HepG2 (cell line): ENCODE results near the gene VSX1. TPM values are rescaled to one million over a fixed set of nuclear protein-coding genes. Genes with fewer than 3 reads are reported as not detected.

Experiments used
- ATAC-seq: fragments of 200-7000 bp; cut with Tn5 transposase; 3 replicates; pipeline ENCODE4 v1.9.1; 2020; ENCODE audit warnings: mild to moderate bottlenecking, moderate library complexity
- BruUV-seq: library from RNA; stranded (reverse); fragments of 400-500 nt; replicated peaks from 2 replicates; lab custom pipeline; 2021; lab: Mats Ljungman, UMichigan
- CTCF ChIA-PET: fragments of 300-600 bp; formaldehyde crosslinking; extraction: SDS; loops from one replicate; lab custom pipeline; 2021; ENCODE audit warnings: low total read pairs, inconsistent platforms, low intra/inter-chr PET ratio; lab: Yijun Ruan, JAX
- POLR2A ChIA-PET: fragments of 350-600 bp; sonication (Branson Sonifier 250); formaldehyde crosslinking; loops from one replicate; lab custom pipeline; 2020; ENCODE audit warnings: antibody characterized with exemption, inconsistent platforms; lab: Yijun Ruan, JAX
- DNase-seq: peaks from one replicate; pipeline ENCODE4 v3.0.0-alpha.2; 2015; ENCODE audit warnings: low spot score
- FAIRE-seq: peaks from 3 replicates; lab custom pipeline; 2011; peaks lifted over from hg19 to GRCh38; lab: Jason Lieb, UNC
- H2AFZ ChIP-seq: one replicate; pipeline ENCODE4 v1.6.1; 2011; ENCODE audit warnings: low read length, inconsistent platforms
- H3K27ac ChIP-seq: fragments of 300-600 bp; 3 replicates; pipeline ENCODE4 v1.8.0; 2011; ENCODE audit warnings: mixed run types, mild to moderate bottlenecking, mixed read lengths, low read length, inconsistent platforms; ENCODE audit not compliant: insufficient read depth; ENCODE audit errors: extremely low read length
- H3K27me3 ChIP-seq, 2 experiments: fragments of 200-600 bp in 1 of 2; 2 replicates in 1 of 2; 3 replicates in 1 of 2; pipeline versions ENCODE4 v1.6.0 to v1.8.0; 2011; ENCODE audit warnings: low read length in 2 of 2, mild to moderate bottlenecking in 2 of 2, moderate library complexity in 2 of 2, inconsistent platforms in 1 of 2; ENCODE audit not compliant: insufficient read depth in 2 of 2, control insufficient read depth in 1 of 2
- H3K36me3 ChIP-seq, 2 experiments: fragments of 200-600 bp in 1 of 2; replicated peaks in 1 of 2; 2 replicates in 1 of 2; 3 replicates in 1 of 2; pipeline versions ENCODE4 v1.5.1 to v1.8.0; 2011; ENCODE audit warnings: low read length in 2 of 2, inconsistent platforms in 1 of 2; ENCODE audit not compliant: insufficient read depth in 2 of 2, control insufficient read depth in 1 of 2
- H3K4me1 ChIP-seq: 2 replicates; pipeline ENCODE4 v1.5.1; 2012; ENCODE audit warnings: low read length, inconsistent platforms; ENCODE audit not compliant: insufficient read depth
- H3K4me2 ChIP-seq: 2 replicates; pipeline ENCODE4 v1.6.0; 2011; ENCODE audit warnings: low read depth, low read length, inconsistent platforms
- H3K4me3 ChIP-seq, 3 experiments: fragments of 200-600 bp in 1 of 3; sonication (generic), shearing (Covaris generic) in 1 of 3; replicated peaks in 1 of 3; 2 replicates each; pipeline ENCODE4 v1.5.1; 2011 to 2016; ENCODE audit warnings: low read length in 3 of 3, inconsistent platforms in 2 of 3, low read depth in 2 of 3, mild to moderate bottlenecking in 2 of 3, control low read depth in 1 of 3, mixed read lengths in 1 of 3; ENCODE audit not compliant: insufficient read depth in 1 of 3
- H3K79me2 ChIP-seq: one replicate; pipeline ENCODE4 v1.6.1; 2011; ENCODE audit warnings: low read length, inconsistent platforms; ENCODE audit not compliant: insufficient read depth
- H3K9ac ChIP-seq: 2 replicates; pipeline ENCODE4 v1.6.0; 2011; ENCODE audit warnings: mild to moderate bottlenecking, low read depth, low read length, inconsistent platforms; ENCODE audit not compliant: insufficient read depth
- H3K9me3 ChIP-seq: 2 replicates; pipeline ENCODE4 v1.5.1; 2012; ENCODE audit warnings: mild to moderate bottlenecking, low read length
- H4K20me1 ChIP-seq: 2 replicates; pipeline ENCODE4 v1.6.0; 2011; ENCODE audit warnings: inconsistent platforms, mild to moderate bottlenecking, low read length, moderate library complexity; ENCODE audit not compliant: insufficient read depth
- ATF3 ChIP-seq: sonication (generic); formaldehyde crosslinking; IDR thresholded peaks from 2 replicates; pipeline ENCODE4 v1.4.0; 2020; ENCODE audit warnings: missing genetic modification reagents
- BRCA1 ChIP-seq: sonication (generic); formaldehyde crosslinking; IDR thresholded peaks from 2 replicates; pipeline ENCODE4 v1.4.0; 2020; ENCODE audit warnings: missing genetic modification reagents
- DPF2 ChIP-seq: sonication (generic); formaldehyde crosslinking; IDR thresholded peaks from 2 replicates; pipeline ENCODE4 v1.4.0; 2020; ENCODE audit warnings: mild to moderate bottlenecking, low read depth, missing genetic modification reagents, borderline replicate concordance
- HNF4G ChIP-seq, 2 experiments: sonication (generic) in 1 of 2; formaldehyde crosslinking in 1 of 2; IDR thresholded peaks; 2 replicates each; pipeline versions ENCODE4 v1.4.0 to v1.6.1; 2011 to 2020; ENCODE audit warnings: borderline replicate concordance in 2 of 2, low read depth in 2 of 2, mild to moderate bottlenecking in 2 of 2, low read length in 1 of 2, missing genetic modification reagents in 1 of 2, moderate library complexity in 1 of 2
- NFYB ChIP-seq: sonication (generic); formaldehyde crosslinking; IDR thresholded peaks from 2 replicates; pipeline ENCODE4 v1.4.0; 2020; ENCODE audit warnings: missing genetic modification reagents
- RXRA ChIP-seq: sonication (generic); formaldehyde crosslinking; IDR thresholded peaks from 2 replicates; pipeline ENCODE4 v1.5.1; 2020; ENCODE audit warnings: missing genetic modification reagents
- WGBS: methylation state at CpG from one replicate; pipeline ENCODE4 v1.1.6; 2017; ENCODE audit warnings: low lambda C conversion rate; 5-methylcytosine and 5-hydroxymethylcytosine counted together
- in situ Hi-C: cut with HindIII; loops from 2 replicates; pipeline ENCODE4 v1.10.0; 2017; ENCODE audit warnings: low pct_unique_long_range_greater_than_20kb; ENCODE audit not compliant: extremely low pct_ligation_motif_present
- intact Hi-C: fragments of 100-400 bp; cut with micrococcal nuclease; formaldehyde crosslinking; loops from one replicate; pipeline ENCODE4 v1.10.0; 2022; ENCODE audit not compliant: unreplicated experiment
- polyA plus RNA-seq, 8 experiments: library from polyadenylated mRNA; depleted of rRNA in 3 of 8; stranded (reverse) in 7 of 8; unstranded in 1 of 8; fragments of >200 nt; fragmentation: Illumina TruSeq in 4 of 8; extraction: Trizol in 4 of 8; gene quantifications; 2 replicates each; pipeline versions ENCODE4 v1.2.1 to v1.2.3, GENCODE V29; 2011 to 2016; ENCODE audit warnings: low read depth in 4 of 8, missing spikeins in 1 of 8, mixed read lengths in 1 of 8; ENCODE audit not compliant: insufficient read depth in 1 of 8
- total RNA-seq, 5 experiments: library from RNA; depleted of rRNA; stranded (reverse); fragments of >200 nt; fragmentation: Illumina TruSeq; extraction: Trizol; gene quantifications; 2 replicates each; pipeline ENCODE4 v1.2.3, GENCODE V29; 2016; ENCODE audit warnings: low read depth in 1 of 5
- TF ChIP-seq, protein P1 (sequence below): sonication (generic); formaldehyde crosslinking; IDR thresholded peaks from 2 replicates; pipeline ENCODE4 v1.8.0; 2022; ENCODE audit warnings: mild to moderate bottlenecking, missing genetic modification reagents
- TF ChIP-seq, protein P2 (sequence below), 2 experiments: fragments of 450-650 bp in 1 of 2; sonication (generic) in 1 of 2; formaldehyde crosslinking in 1 of 2; IDR thresholded peaks; 2 replicates each; pipeline versions ENCODE4 v1.6.1 to v1.8.0; 2016 to 2022; ENCODE audit warnings: antibody characterized with exemption in 1 of 2, mild to moderate bottlenecking in 1 of 2, missing genetic modification reagents in 1 of 2

The VSX1 gene
- total and polyA plus RNA-seq, 2 of the 13 experiments (the other 11 are each of a cell fraction or from before 2014, with no cell fraction given) = 0.04 TPM; not detected in 1

GRCh38 chr20:25055711-25056495 is 26.0 kb downstream of the VSX1 start:
- ChIA-PET CTCF (interaction anchor here (1.2 kb wide), 1 partner anchor 124 kb away, joined by 3 read pairs; no protein-coding TSS in a partner anchor), POLR2A (interaction anchor here (1.8 to 7.7 kb wide), 3 partner anchors 23 to 60 kb away, joined by 4 to 77 read pairs (median 4); no protein-coding TSS in a partner anchor)
- no peaks in the 10 kb centered on the region; the same call in 1 of the 2 replicates for H4K20me1 ChIP-seq
- H3K4me2 ChIP-seq = peak overlapping the region; percentile 91
- no peaks in the 10 kb centered on the region for H3K36me3 ChIP-seq
- H2AFZ ChIP-seq = no peak overlapping the region
- 38% methylated on average over 8 of the region's 8 CpGs for WGBS
- peaks cover 87% of the 10 kb centered on the region for H3K4me1 ChIP-seq
- ATAC-seq (no peak), FAIRE-seq (peak; percentile 67), DNase-seq (no peak)
- H3K27me3 ChIP-seq = peaks cover 0 to 28% of the 10 kb centered on the region in 2 experiments; a peak in 3 of 5 replicates
- intact Hi-C loops (loop anchor here (1.0 to 5.0 kb wide), 3 partner anchors 10 to 39 kb away; no protein-coding TSS in a partner anchor), in situ Hi-C loops (no loop called here)
- H3K4me3 ChIP-seq = peak overlapping the region in 2 of 3 experiments; percentile 64 to 82; a peak in 1 of 6 replicates
- peak overlapping the region; percentile 67; the same call in 1 of the 2 replicates for H3K9ac ChIP-seq
- peaks cover 3% of the 10 kb centered on the region for H3K79me2 ChIP-seq
- no peak overlapping the region for H3K27ac ChIP-seq
- no peaks in the 10 kb centered on the region for H3K9me3 ChIP-seq
- BruUV-seq = TSS peak; percentile 38
- peak; percentile 53; the same call in 1 of the 2 replicates for TF ChIP-seq HNF4G (IDR thresholded peaks at IDR 0.05; ENCODE audit: borderline replicate concordance, low read depth, low read length)
- 0 out of 2 replicates have a peak, but pooled peaks have one; percentile 0 for TF ChIP-seq HNF4G (CRISPR knock-in tag; IDR thresholded peaks at IDR 0.05; ENCODE audit: borderline replicate concordance, low read depth)
- TF ChIP-seq, protein P1, sequence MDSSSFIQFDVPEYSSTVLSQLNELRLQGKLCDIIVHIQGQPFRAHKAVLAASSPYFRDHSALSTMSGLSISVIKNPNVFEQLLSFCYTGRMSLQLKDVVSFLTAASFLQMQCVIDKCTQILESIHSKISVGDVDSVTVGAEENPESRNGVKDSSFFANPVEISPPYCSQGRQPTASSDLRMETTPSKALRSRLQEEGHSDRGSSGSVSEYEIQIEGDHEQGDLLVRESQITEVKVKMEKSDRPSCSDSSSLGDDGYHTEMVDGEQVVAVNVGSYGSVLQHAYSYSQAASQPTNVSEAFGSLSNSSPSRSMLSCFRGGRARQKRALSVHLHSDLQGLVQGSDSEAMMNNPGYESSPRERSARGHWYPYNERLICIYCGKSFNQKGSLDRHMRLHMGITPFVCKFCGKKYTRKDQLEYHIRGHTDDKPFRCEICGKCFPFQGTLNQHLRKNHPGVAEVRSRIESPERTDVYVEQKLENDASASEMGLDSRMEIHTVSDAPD = 0 out of 2 replicates have a peak, but pooled peaks have one; percentile 59
- no peak for TF ChIP-seq NFYB (CRISPR knock-in tag)
- peak; percentile 23; the same call in 1 of the 2 replicates for TF ChIP-seq DPF2 (CRISPR knock-in tag)
- TF ChIP-seq BRCA1 (CRISPR knock-in tag) = no peak
- TF ChIP-seq, protein P2, sequence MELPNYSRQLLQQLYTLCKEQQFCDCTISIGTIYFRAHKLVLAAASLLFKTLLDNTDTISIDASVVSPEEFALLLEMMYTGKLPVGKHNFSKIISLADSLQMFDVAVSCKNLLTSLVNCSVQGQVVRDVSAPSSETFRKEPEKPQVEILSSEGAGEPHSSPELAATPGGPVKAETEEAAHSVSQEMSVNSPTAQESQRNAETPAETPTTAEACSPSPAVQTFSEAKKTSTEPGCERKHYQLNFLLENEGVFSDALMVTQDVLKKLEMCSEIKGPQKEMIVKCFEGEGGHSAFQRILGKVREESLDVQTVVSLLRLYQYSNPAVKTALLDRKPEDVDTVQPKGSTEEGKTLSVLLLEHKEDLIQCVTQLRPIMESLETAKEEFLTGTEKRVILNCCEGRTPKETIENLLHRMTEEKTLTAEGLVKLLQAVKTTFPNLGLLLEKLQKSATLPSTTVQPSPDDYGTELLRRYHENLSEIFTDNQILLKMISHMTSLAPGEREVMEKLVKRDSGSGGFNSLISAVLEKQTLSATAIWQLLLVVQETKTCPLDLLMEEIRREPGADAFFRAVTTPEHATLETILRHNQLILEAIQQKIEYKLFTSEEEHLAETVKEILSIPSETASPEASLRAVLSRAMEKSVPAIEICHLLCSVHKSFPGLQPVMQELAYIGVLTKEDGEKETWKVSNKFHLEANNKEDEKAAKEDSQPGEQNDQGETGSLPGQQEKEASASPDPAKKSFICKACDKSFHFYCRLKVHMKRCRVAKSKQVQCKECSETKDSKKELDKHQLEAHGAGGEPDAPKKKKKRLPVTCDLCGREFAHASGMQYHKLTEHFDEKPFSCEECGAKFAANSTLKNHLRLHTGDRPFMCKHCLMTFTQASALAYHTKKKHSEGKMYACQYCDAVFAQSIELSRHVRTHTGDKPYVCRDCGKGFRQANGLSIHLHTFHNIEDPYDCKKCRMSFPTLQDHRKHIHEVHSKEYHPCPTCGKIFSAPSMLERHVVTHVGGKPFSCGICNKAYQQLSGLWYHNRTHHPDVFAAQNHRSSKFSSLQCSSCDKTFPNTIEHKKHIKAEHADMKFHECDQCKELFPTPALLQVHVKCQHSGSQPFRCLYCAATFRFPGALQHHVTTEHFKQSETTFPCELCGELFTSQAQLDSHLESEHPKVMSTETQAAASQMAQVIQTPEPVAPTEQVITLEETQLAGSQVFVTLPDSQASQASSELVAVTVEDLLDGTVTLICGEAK (IDR thresholded peaks at IDR 0.05) = no peak
- TF ChIP-seq, protein P2 (CRISPR knock-in tag; IDR thresholded peaks at IDR 0.05) = peak; percentile 23; the same call in 1 of the 2 replicates
- 0 out of 2 replicates have a peak, but pooled peaks have one; percentile 10 for TF ChIP-seq ATF3 (CRISPR knock-in tag)
- peak; percentile 78; the same call in 1 of the 2 replicates for TF ChIP-seq RXRA
